GM12873 (cell line): Measurements from ENCODE around the gene GRID2IP.
A peak's percentile ranks its signal among the peaks of the same experiment; 100 is the strongest.

Source experiments
- TF ChIP-seq, protein P1 (sequence below): IDR thresholded peaks from 2 replicates; pipeline ENCODE4 v1.5.1; 2012; ENCODE audit warnings: low read depth, mild to moderate bottlenecking, moderate library complexity, low read length, control low read depth; ENCODE audit not compliant: insufficient read depth; ENCODE audit errors: missing control alignments

The GRID2IP gene

DNA sequence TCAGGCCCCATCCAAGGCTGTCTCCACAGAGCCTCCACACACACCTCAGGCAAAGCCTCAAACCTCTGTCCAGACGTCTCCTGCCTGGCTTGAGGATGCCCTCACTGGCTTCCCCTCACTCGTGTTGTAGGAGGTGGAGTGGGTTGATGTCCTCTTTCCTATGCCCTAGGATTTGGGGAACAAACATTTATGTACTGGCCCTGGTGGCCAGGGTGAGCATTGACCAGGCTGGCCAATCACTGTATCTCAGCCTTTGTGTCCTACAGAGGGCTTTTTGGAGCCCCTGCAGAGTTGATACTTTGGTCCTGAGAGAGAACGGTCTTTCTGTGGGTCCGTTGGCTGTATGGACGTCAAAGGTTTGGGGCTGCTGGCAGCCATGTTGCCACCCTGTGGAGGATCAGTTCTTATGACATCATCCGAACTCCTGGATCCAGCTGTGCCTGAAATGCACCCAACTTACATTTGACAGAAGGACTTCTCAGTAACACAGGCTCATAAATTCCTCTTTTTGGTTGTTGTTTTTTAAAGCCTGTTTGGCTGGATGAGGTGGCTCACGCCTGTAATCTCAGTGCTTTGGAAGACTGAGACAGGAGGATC, 2.3 kb upstream of the GRID2IP start:
- TF ChIP-seq, protein P1, sequence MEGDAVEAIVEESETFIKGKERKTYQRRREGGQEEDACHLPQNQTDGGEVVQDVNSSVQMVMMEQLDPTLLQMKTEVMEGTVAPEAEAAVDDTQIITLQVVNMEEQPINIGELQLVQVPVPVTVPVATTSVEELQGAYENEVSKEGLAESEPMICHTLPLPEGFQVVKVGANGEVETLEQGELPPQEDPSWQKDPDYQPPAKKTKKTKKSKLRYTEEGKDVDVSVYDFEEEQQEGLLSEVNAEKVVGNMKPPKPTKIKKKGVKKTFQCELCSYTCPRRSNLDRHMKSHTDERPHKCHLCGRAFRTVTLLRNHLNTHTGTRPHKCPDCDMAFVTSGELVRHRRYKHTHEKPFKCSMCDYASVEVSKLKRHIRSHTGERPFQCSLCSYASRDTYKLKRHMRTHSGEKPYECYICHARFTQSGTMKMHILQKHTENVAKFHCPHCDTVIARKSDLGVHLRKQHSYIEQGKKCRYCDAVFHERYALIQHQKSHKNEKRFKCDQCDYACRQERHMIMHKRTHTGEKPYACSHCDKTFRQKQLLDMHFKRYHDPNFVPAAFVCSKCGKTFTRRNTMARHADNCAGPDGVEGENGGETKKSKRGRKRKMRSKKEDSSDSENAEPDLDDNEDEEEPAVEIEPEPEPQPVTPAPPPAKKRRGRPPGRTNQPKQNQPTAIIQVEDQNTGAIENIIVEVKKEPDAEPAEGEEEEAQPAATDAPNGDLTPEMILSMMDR: peak; percentile 22

DNA sequence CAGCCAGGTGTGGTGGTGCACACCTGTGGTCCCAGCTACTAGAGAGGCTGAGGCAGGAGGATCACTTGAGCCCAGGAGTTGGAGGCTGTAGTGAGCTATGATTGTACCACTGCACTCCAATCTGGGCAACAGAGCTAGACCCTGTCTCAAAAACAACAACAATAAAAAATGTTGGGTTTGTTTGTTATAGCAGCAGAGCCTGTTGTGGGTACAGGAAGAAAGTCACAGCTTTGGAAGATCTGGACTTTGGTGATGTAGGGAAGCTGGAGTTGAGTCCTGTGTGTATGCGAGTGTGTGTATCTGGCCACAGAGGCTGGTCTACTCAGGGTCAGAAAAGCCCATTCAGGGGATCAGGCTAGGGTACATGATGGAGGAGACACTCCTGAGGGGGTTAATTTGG, 3.9 kb downstream of the GRID2IP start:
- TF ChIP-seq, protein P1: no peak

DNA sequence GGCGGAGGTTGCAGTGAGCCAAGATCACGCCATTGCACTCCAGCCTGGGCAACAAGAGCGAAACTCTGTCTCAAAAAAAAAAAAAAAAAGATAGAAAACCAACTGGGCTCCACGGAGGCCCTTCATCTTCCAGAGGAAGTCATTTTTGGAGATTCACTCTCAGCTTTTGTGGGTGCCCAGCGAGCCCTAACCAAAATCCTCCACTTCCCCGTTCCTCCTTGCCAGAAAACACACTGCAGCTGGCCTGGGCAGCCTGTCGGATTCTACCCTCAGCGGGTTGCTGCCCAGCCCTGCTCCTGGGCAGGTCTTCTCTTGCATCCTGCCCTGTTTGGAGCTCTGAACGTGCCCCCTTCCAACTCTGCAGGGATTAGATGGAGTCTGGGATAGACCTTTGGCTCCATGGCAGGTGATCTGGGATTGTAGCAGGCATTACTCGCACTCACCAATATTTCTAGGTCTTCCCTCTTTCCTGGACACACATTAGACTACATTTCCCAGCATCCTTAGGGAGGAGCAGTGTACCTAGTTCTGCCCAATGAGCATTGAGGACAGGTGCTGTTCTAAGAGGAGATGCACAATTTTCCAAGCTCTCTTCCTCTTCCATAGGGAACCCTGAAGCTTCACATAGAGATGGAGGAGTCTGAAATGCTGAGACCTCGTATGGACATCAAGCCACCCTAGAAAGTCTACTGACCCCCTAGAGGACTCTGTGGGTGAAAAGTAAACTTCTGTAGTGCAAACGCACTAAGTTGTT, 4.6 kb downstream of the GRID2IP start:
- TF ChIP-seq, protein P1: no peak

DNA sequence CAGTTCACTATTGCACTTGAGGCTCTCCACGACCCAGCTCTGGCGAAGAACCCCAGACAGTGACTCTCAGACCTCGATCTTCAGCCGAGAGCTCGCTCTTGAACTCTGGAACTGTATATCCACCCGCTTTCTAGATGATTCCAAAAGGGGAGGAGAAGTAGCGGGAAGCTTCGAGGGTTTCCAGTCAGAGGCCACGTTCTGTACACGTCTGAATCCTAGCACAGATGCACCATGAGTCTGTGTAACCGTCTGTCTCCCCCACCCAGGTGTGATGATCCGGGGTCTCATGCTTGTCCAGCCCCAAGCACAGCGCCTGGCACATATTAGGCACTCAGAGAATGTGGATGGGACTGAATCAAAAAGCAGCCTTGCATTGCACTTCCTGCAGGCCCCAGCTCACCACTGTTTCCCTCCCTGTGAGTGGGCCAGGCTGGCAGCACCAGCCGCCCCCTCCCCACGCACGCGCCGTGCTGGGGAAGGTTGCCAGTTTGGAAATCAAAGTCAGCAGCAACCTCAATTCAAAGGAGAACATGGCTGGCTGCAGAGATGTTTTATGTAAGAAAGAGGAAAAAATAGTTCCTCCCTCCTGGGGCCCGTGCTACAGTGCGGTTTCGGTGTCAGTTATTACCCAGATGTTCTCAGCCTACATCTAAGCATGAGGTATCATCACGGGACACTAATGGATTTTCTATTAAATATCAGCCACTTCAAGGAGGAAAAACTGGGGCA, 5.7 kb downstream of the GRID2IP start:
- TF ChIP-seq, protein P1: no peak

DNA sequence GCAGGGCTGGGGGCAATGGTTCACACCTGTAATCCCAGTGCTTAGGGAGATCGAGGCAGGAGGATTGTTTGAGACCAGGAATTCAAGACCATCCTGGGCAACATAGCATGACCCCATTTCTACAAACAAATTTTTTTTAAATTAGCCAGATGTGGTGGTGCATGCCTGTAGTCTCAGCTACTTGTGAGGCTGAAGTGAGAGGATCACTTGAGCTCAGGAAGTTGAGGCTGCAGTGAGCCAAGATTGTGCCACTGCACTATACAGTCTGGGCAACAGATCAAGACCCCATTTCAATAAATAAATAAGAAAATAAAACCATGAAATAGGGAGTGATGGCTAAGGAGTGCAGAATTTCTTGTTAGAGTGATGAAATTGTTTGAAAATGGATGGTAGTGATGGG, 8.9 kb downstream of the GRID2IP start:
- TF ChIP-seq, protein P1: no peak

DNA sequence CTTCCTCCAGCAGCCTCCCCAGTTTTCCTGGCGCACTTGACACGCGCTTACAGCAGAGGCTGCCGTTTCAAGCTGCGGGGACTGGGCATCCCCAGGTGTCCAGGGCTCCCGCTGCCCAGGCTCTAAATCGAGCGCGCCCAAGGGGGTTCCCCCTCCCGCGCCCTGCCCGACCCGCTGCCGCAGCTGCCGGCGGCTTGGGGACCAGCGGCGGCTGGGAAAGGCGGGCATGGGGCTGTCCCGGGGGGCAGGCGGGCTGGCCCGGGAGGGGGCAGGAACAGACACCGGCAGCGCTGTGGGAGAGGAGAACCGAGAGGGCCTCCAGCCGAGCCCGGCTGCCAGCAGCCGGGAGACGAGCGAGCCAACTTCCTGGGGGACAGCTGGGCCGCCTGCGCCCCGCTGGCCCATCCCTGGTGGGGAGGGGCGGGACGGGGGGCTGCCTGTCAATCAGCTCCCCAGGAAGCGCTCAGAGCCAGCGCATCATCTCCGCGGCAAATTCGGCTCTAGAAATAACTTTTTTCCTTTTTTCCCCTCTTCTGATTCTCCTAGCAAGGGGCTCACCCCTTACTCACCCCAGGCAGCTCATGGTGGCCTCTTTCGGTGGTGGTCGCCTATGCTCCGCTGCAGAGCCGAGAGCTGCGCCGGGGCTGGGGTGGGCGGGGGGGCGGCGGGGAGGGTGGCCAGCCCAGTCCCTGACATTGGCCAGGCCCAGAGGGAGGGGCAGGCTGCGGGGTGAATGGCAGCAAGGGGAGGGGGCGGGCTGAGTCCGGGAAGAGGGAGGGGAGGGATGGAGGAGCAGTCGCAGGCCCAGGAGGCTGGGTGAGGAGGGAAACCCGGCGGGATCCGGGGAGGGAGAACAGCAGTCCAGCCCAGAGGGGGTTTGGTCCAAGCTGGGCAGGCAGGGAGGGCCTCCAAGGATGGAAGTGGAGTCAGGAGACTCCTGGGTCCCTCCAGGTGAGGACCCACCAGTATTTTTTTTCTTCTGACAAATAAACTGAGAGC, 14.7 kb downstream of the GRID2IP start:
- TF ChIP-seq, protein P1: no peak
